ENCODE results near the gene LRRC37B.
"Not testable (repeated sequence)": the region's sequence is repeated elsewhere in the genome, so short reads cannot be mapped to it uniquely, and the experiment has no call there.

LRRC37B gene

DNA sequence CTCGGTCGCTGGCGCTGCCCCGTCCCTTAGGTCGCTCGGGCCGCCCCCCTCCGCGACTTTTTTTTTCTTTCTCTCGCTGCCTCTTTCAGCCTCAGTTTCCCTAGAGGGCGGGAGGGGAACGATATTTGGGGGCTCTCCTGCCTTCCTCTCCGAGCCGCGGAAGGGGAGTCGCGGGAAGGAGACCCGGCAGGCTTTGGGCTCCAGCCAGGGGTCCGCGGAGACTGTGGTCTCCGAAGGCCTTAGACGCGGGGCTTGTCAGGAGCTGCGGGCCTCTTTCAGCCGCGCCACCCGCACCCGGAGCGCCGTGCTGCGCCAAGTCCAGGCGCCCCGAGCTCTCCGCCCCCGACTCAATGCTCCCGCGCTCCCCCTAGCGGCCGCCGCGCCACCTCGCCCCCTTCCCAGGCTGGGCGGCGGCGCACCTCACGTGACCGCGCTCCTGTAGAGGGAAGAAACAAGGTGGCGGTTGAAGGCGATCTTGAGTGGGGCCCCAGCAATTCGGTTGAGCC lies at the start of gene LRRC37B:
Gene LRRC37B (plus strand): TSS at position 427 of the 506 bp plus-strand sequence. CDS start 14,010 bp downstream, outside the sequence.
- ChIA-PET POLR2A (no interaction called here), CTCF (interaction anchor here (0.8 to 5.7 kb wide), 17 partner anchors 8 to 150 kb away, joined by 3 to 40 read pairs (median 4); no protein-coding TSS in a partner anchor)

GRCh38 chr17:31964131-31964530 lies 43.1 kb upstream of the LRRC37B start:
- CTCF ChIA-PET; DNase-seq (ENCODE audit: extremely low spot score); POLR2A ChIA-PET: not testable (repeated sequence)

More for the DNA sequence above, at the start of gene LRRC37B:
- TF ChIP-seq CTCF (IDR thresholded peaks at IDR 0.05; ENCODE audit: control extremely low read depth, extremely low read depth, low read depth, missing control alignments): peak; percentile 96
- peak; percentile 89 for DNase-seq (ENCODE audit: extremely low spot score)

DNA sequence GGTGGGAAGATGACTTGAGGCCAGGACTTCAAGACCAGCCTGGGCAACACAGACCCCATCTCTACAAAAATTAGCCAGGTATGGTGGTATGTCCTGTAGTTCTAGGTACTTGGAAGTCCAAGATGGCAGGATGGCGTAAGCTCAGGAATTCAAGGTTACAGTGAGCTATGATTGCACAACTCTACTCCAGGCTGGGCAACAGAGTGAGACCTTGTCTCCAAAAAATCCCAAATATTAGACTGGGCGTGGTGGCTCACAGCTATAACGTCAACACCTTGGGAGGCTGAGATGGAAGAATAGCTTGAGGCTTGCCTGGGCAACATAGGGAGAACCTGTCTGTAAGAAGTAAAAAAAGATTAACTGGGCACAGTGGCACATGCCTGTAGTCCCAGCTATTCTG lies 39.5 kb upstream of the LRRC37B start:
- ChIA-PET POLR2A (no interaction called here), CTCF (interaction anchor here (1.3 kb wide), 1 partner anchor 174 kb away, joined by 4 read pairs; the partner anchor contains the start of gene RHOT1)
- DNase-seq (ENCODE audit: extremely low spot score): no peak
- no peak for TF ChIP-seq CTCF (IDR thresholded peaks at IDR 0.05; ENCODE audit: control extremely low read depth, extremely low read depth, low read depth, missing control alignments)

DNA sequence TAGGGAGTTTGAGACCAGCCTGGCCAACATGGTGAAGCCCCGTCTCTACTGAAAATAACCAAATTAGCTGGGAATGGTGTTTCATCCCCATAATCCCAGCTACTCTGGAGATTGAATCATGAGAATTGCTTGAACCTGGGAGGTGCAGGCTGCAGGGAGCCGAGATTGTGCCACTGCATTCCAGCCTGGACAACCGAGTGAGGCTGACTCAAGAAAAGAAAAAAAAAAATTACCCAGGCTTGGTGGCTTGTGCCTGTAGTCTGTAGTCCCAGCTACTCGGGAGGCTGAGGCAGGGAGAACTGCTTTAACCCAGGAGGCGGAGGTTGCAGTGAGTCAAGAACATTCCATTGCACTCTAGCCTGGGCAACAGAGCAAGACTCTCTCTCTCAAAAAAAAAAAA lies 36.8 kb upstream of the LRRC37B start:
- POLR2A ChIA-PET; DNase-seq (ENCODE audit: extremely low spot score): not testable (repeated sequence)
- CTCF ChIA-PET: interaction anchor here (1.2 kb wide), 1 partner anchor 36 kb away, joined by 3 read pairs; the partner anchor contains the start of gene LRRC37B

GRCh38 chr17:31974269-31975071 lies 32.7 kb upstream of the LRRC37B start:
- DNase-seq (ENCODE audit: extremely low spot score); CTCF ChIA-PET; POLR2A ChIA-PET: not testable (repeated sequence)

DNA sequence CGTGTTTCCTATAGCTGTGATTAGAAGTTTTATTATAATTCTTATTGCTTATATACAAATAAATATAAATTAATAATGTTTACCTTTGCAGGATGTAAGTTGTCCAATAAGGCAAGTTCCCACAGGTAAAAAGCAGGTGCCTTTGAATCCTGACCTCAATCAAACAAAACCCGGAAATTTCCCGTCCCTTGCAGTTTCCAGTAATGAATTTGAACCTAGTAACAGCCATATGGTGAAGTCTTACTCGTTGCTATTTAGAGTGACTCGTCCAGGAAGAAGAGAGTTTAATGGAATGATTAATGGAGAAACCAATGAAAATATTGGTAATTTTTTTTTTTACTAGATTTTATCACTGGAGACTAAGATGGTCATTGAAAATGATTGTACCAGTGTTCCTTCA lies 31.8 kb upstream of the LRRC37B start:
- CTCF ChIA-PET; DNase-seq (ENCODE audit: extremely low spot score); POLR2A ChIA-PET: not testable (repeated sequence)

GRCh38 chr17:31991821-31992220 lies 15.4 kb upstream of the LRRC37B start:
- DNase-seq (ENCODE audit: extremely low spot score); CTCF ChIA-PET; POLR2A ChIA-PET: not testable (repeated sequence)

DNA sequence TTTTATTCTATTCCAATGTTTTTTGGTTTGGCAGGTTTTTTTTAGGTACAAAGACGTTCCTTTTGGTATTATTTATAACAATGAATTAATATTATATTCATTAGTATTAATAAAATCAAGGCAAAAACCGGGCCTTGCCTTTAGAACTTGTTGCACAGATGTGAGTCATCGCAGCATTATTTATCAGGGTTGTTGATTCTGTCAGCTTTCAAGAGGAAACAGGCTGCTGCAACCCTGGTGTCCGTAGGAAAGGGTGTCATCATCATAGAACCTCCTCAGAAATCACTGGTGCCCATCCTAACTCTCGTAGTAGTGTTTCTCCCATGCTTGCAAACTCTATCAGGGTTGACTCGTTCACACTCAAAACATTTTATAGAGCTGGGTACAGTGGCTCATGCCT lies 10.2 kb upstream of the LRRC37B start:
- POLR2A ChIA-PET: no interaction called here
- TF ChIP-seq CTCF (IDR thresholded peaks at IDR 0.05; ENCODE audit: control extremely low read depth, extremely low read depth, low read depth, missing control alignments): no peak
- CTCF ChIA-PET: no interaction called here
- DNase-seq (ENCODE audit: extremely low spot score): no peak

GRCh38 chr17:32007463-32008298 lies 498 bp downstream of the LRRC37B start:
- CTCF ChIA-PET: interaction anchor here (0.8 to 5.7 kb wide), 15 partner anchors 9 to 134 kb away, joined by 3 to 40 read pairs (median 4); no protein-coding TSS in a partner anchor
- peak; percentile 43 for DNase-seq (ENCODE audit: extremely low spot score)
- POLR2A ChIA-PET: no interaction called here
- no peak for TF ChIP-seq CTCF (IDR thresholded peaks at IDR 0.05; ENCODE audit: control extremely low read depth, extremely low read depth, low read depth, missing control alignments)

Measured in GM10248 (cell line).